Coronary artery (tissue), 2 donors: ENCODE measurements around the gene PACSIN3.

ENCODE experiments used
- DNase-seq: peaks from one replicate; pipeline ENCODE4 v3.0.0-alpha.2; 2017; ENCODE audit warnings: low spot score
- H3K27ac ChIP-seq, 2 donors: fragments of 200-600 bp; sonication (generic); one replicate each; pipeline ENCODE4 v1.5.1; 2016 to 2019
- H3K4me3 ChIP-seq: fragments of 200-600 bp; sonication (generic); 2 replicates; pipeline ENCODE4 v1.5.1; 2016; ENCODE audit warnings: mild to moderate bottlenecking, moderate library complexity
- CTCF ChIP-seq: fragments of 200-600 bp; sonication (generic); IDR thresholded peaks from one replicate; pipeline ENCODE4 v1.5.1; 2019; ENCODE audit warnings: antibody characterized with exemption

The PACSIN3 gene

GRCh38 chr11:47158242-47158641, 28.0 kb downstream of the PACSIN3 start:
- DNase-seq: no peak
- Histone ChIP-seq H3K27ac (no peak overlapping the region), H3K4me3 (no peak overlapping the region)
- no peak for TF ChIP-seq CTCF

DNA sequence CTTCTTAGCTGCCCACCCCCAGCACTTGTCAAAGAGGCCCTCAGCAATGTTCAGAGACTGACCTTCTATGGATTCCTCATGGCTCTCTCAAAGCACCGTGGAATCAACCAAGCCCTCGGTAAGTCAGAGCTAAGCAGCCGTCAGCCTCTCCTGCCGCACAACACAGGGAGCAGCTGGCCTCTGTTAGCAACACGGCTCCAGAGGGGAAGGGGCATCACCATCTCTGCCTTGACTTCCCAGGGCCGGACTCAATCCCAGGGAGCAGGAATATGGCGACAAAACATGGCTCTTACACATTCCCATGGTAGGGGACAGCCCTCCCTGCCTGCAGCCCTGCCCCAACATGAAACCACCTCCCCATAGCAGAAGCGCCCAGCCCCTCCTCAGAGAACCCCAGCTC, 28.4 kb downstream of the PACSIN3 start:
- TF ChIP-seq CTCF: no peak
- no peak overlapping the region for H3K27ac ChIP-seq
- H3K4me3 ChIP-seq: no peak overlapping the region
- DNase-seq: no peak

DNA sequence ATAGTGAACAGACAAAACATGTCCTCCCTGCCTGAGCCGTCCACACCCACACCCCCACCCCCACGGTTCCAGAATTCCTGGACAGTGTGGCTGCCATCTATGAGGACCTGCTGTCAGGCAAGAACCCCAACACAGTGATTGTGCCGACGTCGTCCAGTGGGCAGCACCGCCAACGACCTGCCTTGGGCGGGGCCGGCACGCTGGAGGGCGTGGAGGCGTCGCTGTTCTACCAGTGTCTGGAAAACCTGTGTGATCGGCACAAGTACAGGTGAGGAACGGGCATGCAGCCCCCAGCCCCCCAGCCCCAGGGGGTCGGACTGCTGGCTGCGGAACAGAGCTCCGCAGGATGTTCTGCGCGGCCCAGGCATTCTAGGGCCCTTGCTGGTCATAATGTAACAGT, 29.3 kb downstream of the PACSIN3 start:
- H3K27ac ChIP-seq: no peak overlapping the region
- no peak for DNase-seq
- TF ChIP-seq CTCF: no peak
- H3K4me3 ChIP-seq: no peak overlapping the region

DNA sequence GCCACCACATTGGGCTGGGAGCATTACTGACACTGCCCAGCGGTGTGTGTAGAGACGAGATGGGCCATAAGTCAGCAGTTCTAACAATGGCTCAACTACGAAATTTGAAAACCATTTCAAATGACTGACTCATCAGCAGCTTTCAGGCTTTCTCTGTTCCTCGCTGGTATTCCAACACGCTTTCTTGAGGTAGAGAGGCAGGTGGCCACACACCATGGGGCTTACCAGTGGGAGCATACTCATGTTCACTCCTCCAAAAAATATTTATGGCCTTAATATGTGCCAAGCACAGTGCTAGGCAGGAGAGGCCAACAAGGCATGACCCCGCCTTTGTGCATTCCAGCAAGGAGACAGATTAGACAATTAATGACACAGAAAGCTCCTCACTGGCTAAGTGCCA, 29.9 kb downstream of the PACSIN3 start:
- no peak overlapping the region for H3K27ac ChIP-seq
- no peak for TF ChIP-seq CTCF

DNA sequence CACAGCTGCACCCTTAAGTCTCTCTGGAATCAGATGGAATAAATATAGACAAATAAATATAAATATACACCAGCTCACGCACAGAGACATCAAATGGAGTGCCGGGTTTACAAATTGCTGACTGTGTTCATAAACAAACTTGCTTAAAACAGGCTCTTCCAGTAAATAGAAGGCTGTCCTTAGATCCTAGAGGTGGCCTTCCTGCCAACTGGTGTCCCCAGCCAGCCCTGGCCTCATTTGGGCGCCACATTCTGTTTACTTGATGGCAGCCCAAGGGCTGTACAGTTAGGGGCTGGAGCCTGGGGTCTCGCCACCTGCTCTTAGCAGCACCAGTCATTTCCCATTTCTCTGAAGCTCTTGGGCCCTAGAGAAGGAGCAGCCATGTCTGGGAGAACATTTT, 30.4 kb downstream of the PACSIN3 start:
- H3K4me3 ChIP-seq: no peak overlapping the region
- H3K27ac ChIP-seq: no peak overlapping the region
- TF ChIP-seq CTCF: no peak
- DNase-seq: no peak

More for the DNA sequence above, 29.9 kb downstream of the PACSIN3 start:
- no peak overlapping the region for H3K4me3 ChIP-seq
- no peak for DNase-seq

DNA sequence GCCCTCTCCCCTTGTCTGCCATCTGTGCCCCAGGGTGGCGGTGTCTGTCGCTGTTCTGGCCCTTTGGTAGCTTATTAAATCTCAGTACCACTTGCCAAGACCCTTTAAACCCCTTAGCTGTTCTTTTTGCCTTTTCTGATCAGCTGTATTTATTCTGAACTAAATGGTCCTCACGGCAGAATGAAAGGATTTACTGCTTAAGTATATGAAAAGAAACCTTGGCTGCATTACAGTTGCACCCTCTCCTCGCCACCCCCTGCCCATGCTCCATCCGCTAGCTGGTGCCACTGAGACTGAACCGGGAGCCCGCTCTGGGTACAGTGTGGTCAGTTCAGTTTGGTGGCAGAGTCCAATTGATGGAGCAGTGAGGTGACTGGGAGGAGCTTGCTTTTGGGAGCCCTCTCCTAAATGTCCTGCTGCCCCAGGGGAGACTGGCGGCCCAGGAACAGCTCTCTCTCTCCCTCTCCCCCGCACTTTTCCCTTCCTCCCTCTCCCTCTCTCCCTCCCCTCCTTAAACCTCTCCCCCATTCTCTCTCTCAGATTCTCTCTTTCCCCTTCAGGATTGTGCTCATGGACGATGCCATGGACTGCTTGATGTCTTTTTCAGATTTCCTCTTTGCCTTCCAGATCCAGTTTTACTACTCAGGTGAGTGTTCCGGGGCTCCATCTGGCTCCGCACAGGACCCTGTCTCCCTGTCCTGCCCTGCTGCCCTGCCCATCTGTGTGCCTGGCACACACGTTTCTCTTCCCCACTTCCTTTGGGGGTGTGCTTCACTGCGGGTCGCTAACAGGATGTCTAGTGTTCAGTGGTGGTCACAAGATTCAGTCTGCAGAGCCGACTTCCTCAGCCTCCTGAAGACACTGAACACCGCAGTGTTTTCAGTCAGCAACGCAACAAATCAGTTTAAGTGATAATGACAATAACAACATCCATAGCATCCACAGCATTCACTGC, 31.3 kb downstream of the PACSIN3 start:
- no peak for DNase-seq
- Histone ChIP-seq H3K4me3 (no peak overlapping the region), H3K27ac (no peak overlapping the region)
- no peak for TF ChIP-seq CTCF
